ENCODE results near the gene STAB2. TPM values are rescaled to one million over a fixed set of nuclear protein-coding genes. Genes with fewer than 3 reads are reported as not detected.

Gene STAB2
- polyA plus RNA-seq, 1 donor from 2014 or later, result not detected

- no peaks in the 10 kb centered on the region for H4K20me1 ChIP-seq (ENCODE audit: insufficient read depth)
- TF ChIP-seq RAD21 (conservative IDR thresholded peaks at IDR 0.05) (no peak), CTCF (IDR thresholded peaks at IDR 0.05; ENCODE audit: poor library complexity, severe bottlenecking) (no peak), EP300 (conservative IDR thresholded peaks at IDR 0.05; ENCODE audit: poor library complexity, severe bottlenecking) (no peak), TAF1 (IDR thresholded peaks at IDR 0.05; ENCODE audit: low read depth) (no peak), SMC3 (conservative IDR thresholded peaks at IDR 0.05; ENCODE audit: poor library complexity) (no peak), POLR2AphosphoS5 (IDR thresholded peaks at IDR 0.05) (no peak), REST (IDR thresholded peaks at IDR 0.05; ENCODE audit: borderline replicate concordance) (no peak), EZH2 (IDR thresholded peaks at IDR 0.05; ENCODE audit: borderline replicate concordance, insufficient read depth, low read length, poor library complexity, severe bottlenecking) (no peak), MXI1 (conservative IDR thresholded peaks at IDR 0.05; ENCODE audit: poor library complexity, severe bottlenecking) (no peak)
- H3K4me3 ChIP-seq (ENCODE audit: low read length), result no peak overlapping the region
- no peaks in the 10 kb centered on the region for H3K9me2 ChIP-seq (ENCODE audit: insufficient read depth, low read length)
- H3K9ac ChIP-seq (ENCODE audit: low read length), result no peak overlapping the region
- no peaks in the 10 kb centered on the region for H3F3A ChIP-seq (ENCODE audit: insufficient read depth, low read length, poor library complexity, severe bottlenecking)
- no peaks in the 10 kb centered on the region for H3K79me2 ChIP-seq (replicated peaks; ENCODE audit: insufficient read depth, low read length)
- no peaks in the 10 kb centered on the region for H3K9me3 ChIP-seq (ENCODE audit: low read length)
- H3K27me3 ChIP-seq (ENCODE audit: insufficient read depth, low read depth, low read length), result no peaks in the 10 kb centered on the region
- no peak overlapping the region for H3K27ac ChIP-seq (ENCODE audit: low read length)
- H2AFZ ChIP-seq (ENCODE audit: low read depth, low read length), result no peak overlapping the region
- H3K4me2 ChIP-seq (ENCODE audit: low read length), result no peak overlapping the region
- H3K36me3 ChIP-seq (ENCODE audit: insufficient read depth, low read length), result no peaks in the 10 kb centered on the region
Measured at GRCh38 chr12:103560604-103561101, 26.4 kb upstream of the STAB2 start.

- TF ChIP-seq MXI1 (conservative IDR thresholded peaks at IDR 0.05; ENCODE audit: poor library complexity, severe bottlenecking), result no peak
- TF ChIP-seq EP300 (conservative IDR thresholded peaks at IDR 0.05; ENCODE audit: poor library complexity, severe bottlenecking), result no peak
- no peak for TF ChIP-seq SMC3 (conservative IDR thresholded peaks at IDR 0.05; ENCODE audit: poor library complexity)
- TF ChIP-seq REST (IDR thresholded peaks at IDR 0.05; ENCODE audit: borderline replicate concordance), result no peak
- no peak for TF ChIP-seq POLR2AphosphoS5 (IDR thresholded peaks at IDR 0.05)
- TF ChIP-seq RAD21 (conservative IDR thresholded peaks at IDR 0.05), result no peak
- no peak for TF ChIP-seq EZH2 (IDR thresholded peaks at IDR 0.05; ENCODE audit: borderline replicate concordance, insufficient read depth, low read length, poor library complexity, severe bottlenecking)
- TF ChIP-seq CTCF (IDR thresholded peaks at IDR 0.05; ENCODE audit: poor library complexity, severe bottlenecking), result no peak
- TF ChIP-seq TAF1 (IDR thresholded peaks at IDR 0.05; ENCODE audit: low read depth), result no peak
- Histone ChIP-seq H3K9me2 (ENCODE audit: insufficient read depth, low read length) (no peaks in the 10 kb centered on the region), H2AFZ (ENCODE audit: low read depth, low read length) (no peak overlapping the region), H3K36me3 (ENCODE audit: insufficient read depth, low read length) (no peaks in the 10 kb centered on the region), H3K9ac (ENCODE audit: low read length) (no peak overlapping the region), H3K27me3 (ENCODE audit: insufficient read depth, low read depth, low read length) (no peaks in the 10 kb centered on the region), H3K79me2 (replicated peaks; ENCODE audit: insufficient read depth, low read length) (no peaks in the 10 kb centered on the region), H3K4me2 (ENCODE audit: low read length) (no peak overlapping the region), H3F3A (ENCODE audit: insufficient read depth, low read length, poor library complexity, severe bottlenecking) (no peaks in the 10 kb centered on the region), H3K27ac (ENCODE audit: low read length) (no peak overlapping the region), H3K9me3 (ENCODE audit: low read length) (no peaks in the 10 kb centered on the region), H3K4me3 (ENCODE audit: low read length) (no peak overlapping the region), H4K20me1 (ENCODE audit: insufficient read depth) (no peaks in the 10 kb centered on the region)
Measured at GRCh38 chr12:103561174-103561573, 25.9 kb upstream of the STAB2 start.

Data from neural cell (in vitro differentiated cells).